Subcutaneous abdominal adipose tissue (tissue), 5 donors: Measurements from ENCODE around the gene RPL13.
A peak's percentile ranks its signal among the peaks of the same experiment; 100 is the strongest.

ENCODE experiments used
- H3K27ac ChIP-seq: one replicate; pipeline ENCODE4 v1.7.0; 2013; ENCODE audit warnings: low read depth, mild to moderate bottlenecking, inconsistent platforms, low read length, moderate library complexity
- H3K27me3 ChIP-seq, 5 donors: one replicate each; pipeline ENCODE4 v1.7.0; 2013; ENCODE audit warnings: low read length in 5 of 5, inconsistent platforms in 1 of 5; ENCODE audit not compliant: control insufficient read depth in 5 of 5, insufficient read depth in 4 of 5
- H3K36me3 ChIP-seq, 5 donors: one replicate each; pipeline ENCODE4 v1.7.0; 2013; ENCODE audit warnings: low read length in 5 of 5; ENCODE audit not compliant: control insufficient read depth in 5 of 5, insufficient read depth in 5 of 5
- H3K4me1 ChIP-seq, 5 donors: one replicate each; pipeline ENCODE4 v1.7.0; 2013; ENCODE audit warnings: low read length in 5 of 5, mild to moderate bottlenecking in 3 of 5, moderate library complexity in 1 of 5; ENCODE audit not compliant: control insufficient read depth in 5 of 5, insufficient read depth in 5 of 5
- H3K4me3 ChIP-seq, 5 donors: one replicate each; pipeline ENCODE4 v1.7.0; 2013; ENCODE audit warnings: low read length in 5 of 5, low read depth in 1 of 5
- H3K9ac ChIP-seq, 5 donors: one replicate each; pipeline ENCODE4 v1.7.0; 2013; ENCODE audit warnings: low read length in 5 of 5, mild to moderate bottlenecking in 4 of 5, moderate library complexity in 3 of 5
- H3K9me3 ChIP-seq, 5 donors: one replicate each; pipeline ENCODE4 v1.7.0; 2013; ENCODE audit warnings: low read length in 5 of 5; ENCODE audit not compliant: control insufficient read depth in 5 of 5
- donor health status: healthy.
- donor health status: healthy.
- donor health status: healthy.
- donor health status: healthy.
- donor health status: healthy.

RPL13 gene

GRCh38 chr16:89596061-89596689 lies 35.7 kb downstream of the RPL13 start:
- H3K36me3 ChIP-seq: no peaks in the 10 kb centered on the region
- no peaks in the 10 kb centered on the region for H3K9me3 ChIP-seq
- no peaks in the 10 kb centered on the region for H3K4me1 ChIP-seq
- no peak overlapping the region for H3K4me3 ChIP-seq
- no peak overlapping the region for H3K9ac ChIP-seq
- no peaks in the 10 kb centered on the region for H3K27me3 ChIP-seq
- no peak overlapping the region for H3K27ac ChIP-seq

GRCh38 chr16:89596957-89597649 lies 36.6 kb downstream of the RPL13 start:
- Histone ChIP-seq H3K4me1 (peaks cover 0 to 3% (median 1%) of the 10 kb centered on the region in 5 donors), H3K27me3 (peaks cover 0 to 4% (median 1%) of the 10 kb centered on the region in 5 donors), H3K4me3 (no peak overlapping the region), H3K36me3 (no peaks in the 10 kb centered on the region), H3K27ac (no peak overlapping the region), H3K9me3 (no peaks in the 10 kb centered on the region), H3K9ac (peak overlapping the region in 1 of 5 donors; percentile 25)

GRCh38 chr16:89598199-89598598 lies 37.7 kb downstream of the RPL13 start:
- Histone ChIP-seq H3K9ac (no peak overlapping the region), H3K36me3 (no peaks in the 10 kb centered on the region), H3K9me3 (no peaks in the 10 kb centered on the region), H3K27me3 (peaks cover 5 to 14% (median 11%) of the 10 kb centered on the region in 5 donors), H3K27ac (no peak overlapping the region), H3K4me3 (no peak overlapping the region), H3K4me1 (peaks cover 0 to 11% (median 1%) of the 10 kb centered on the region in 5 donors)

- Histone ChIP-seq H3K36me3 (no peaks in the 10 kb centered on the region), H3K27ac (no peak overlapping the region), H3K4me3 (no peak overlapping the region), H3K9me3 (no peaks in the 10 kb centered on the region), H3K27me3 (peaks cover 6 to 14% (median 11%) of the 10 kb centered on the region in 5 donors), H3K4me1 (peaks cover 0 to 11% (median 1%) of the 10 kb centered on the region in 5 donors), H3K9ac (no peak overlapping the region)
These were observed 39.0 kb downstream of the RPL13 start for GRCh38 chr16:89599451-89599858.

GRCh38 chr16:89599902-89600301 lies 39.4 kb downstream of the RPL13 start:
- peaks cover 8 to 14% (median 11%) of the 10 kb centered on the region in 5 donors for H3K27me3 ChIP-seq
- H3K36me3 ChIP-seq: no peaks in the 10 kb centered on the region
- peaks cover 0 to 11% (median 1%) of the 10 kb centered on the region in 5 donors for H3K4me1 ChIP-seq
- H3K9ac ChIP-seq: no peak overlapping the region
- no peak overlapping the region for H3K4me3 ChIP-seq
- H3K27ac ChIP-seq: no peak overlapping the region
- H3K9me3 ChIP-seq: no peaks in the 10 kb centered on the region

DNA sequence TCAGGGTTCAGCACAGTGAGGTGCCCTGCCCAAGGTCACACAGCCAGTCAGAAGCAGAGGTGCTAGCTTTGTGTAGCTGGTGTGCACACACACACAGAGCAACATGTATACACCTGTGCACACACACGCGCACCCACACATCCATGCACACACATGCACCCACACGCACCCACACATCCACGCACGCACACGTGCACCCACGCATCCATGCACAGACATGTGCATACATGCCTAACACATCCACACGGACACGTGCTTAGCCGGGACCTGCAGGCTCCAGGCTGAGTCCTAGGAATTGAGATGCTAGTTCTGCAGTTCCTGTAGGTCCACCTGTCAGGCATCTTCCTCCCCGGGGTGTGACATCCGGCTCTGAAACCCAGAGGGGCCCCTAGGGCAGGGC lies 39.9 kb downstream of the RPL13 start:
- Histone ChIP-seq H3K9ac (no peak overlapping the region), H3K9me3 (no peaks in the 10 kb centered on the region), H3K4me1 (peaks cover 0 to 11% (median 1%) of the 10 kb centered on the region in 5 donors), H3K27ac (no peak overlapping the region), H3K36me3 (no peaks in the 10 kb centered on the region), H3K4me3 (no peak overlapping the region), H3K27me3 (peaks cover 11 to 17% (median 13%) of the 10 kb centered on the region in 5 donors)

- Histone ChIP-seq H3K9ac (no peak overlapping the region), H3K4me3 (no peak overlapping the region), H3K27me3 (peaks cover 11 to 18% (median 14%) of the 10 kb centered on the region in 5 donors), H3K36me3 (no peaks in the 10 kb centered on the region), H3K4me1 (peaks cover 0 to 11% (median 1%) of the 10 kb centered on the region in 5 donors), H3K27ac (no peak overlapping the region), H3K9me3 (no peaks in the 10 kb centered on the region)
These were observed 40.5 kb downstream of the RPL13 start for GRCh38 chr16:89600956-89601355.

- no peak overlapping the region for H3K4me3 ChIP-seq
- H3K36me3 ChIP-seq: no peaks in the 10 kb centered on the region
- H3K4me1 ChIP-seq: peaks cover 0 to 11% (median 1%) of the 10 kb centered on the region in 5 donors
- no peaks in the 10 kb centered on the region for H3K9me3 ChIP-seq
- H3K27me3 ChIP-seq: peaks cover 11 to 18% (median 15%) of the 10 kb centered on the region in 5 donors
- H3K27ac ChIP-seq: no peak overlapping the region
- H3K9ac ChIP-seq: no peak overlapping the region
These were observed 41.4 kb downstream of the RPL13 start for GRCh38 chr16:89601906-89602272.

- Histone ChIP-seq H3K27me3 (peaks cover 11 to 18% (median 15%) of the 10 kb centered on the region in 5 donors), H3K36me3 (no peaks in the 10 kb centered on the region), H3K9me3 (no peaks in the 10 kb centered on the region), H3K9ac (no peak overlapping the region), H3K4me3 (no peak overlapping the region), H3K27ac (no peak overlapping the region), H3K4me1 (peaks cover 0 to 11% (median 1%) of the 10 kb centered on the region in 5 donors)
These were observed 41.9 kb downstream of the RPL13 start for GRCh38 chr16:89602273-89602951.
